K562 (cell line): ENCODE data around the gene RSPH6A. TPM values are rescaled to one million over a fixed set of nuclear protein-coding genes. Genes with fewer than 3 reads are reported as not detected.
A peak's percentile ranks its signal among the peaks of the same experiment; 100 is the strongest.

ENCODE experiments used
- BHLHE40 ChIP-seq: IDR thresholded peaks from 2 replicates; pipeline ENCODE4 v1.6.1; 2011; ENCODE audit warnings: low read length, improper control_type of control experiment
- CBFB ChIP-seq: sonication (generic); formaldehyde crosslinking; IDR thresholded peaks from 2 replicates; pipeline ENCODE4 v1.4.0; 2020; ENCODE audit warnings: mild to moderate bottlenecking, missing genetic modification reagents
- CBX5 ChIP-seq: IDR thresholded peaks from 2 replicates; pipeline ENCODE4 v1.6.1; 2014; ENCODE audit warnings: low read depth, borderline replicate concordance
- CCNT2 ChIP-seq: IDR thresholded peaks from 2 replicates; pipeline ENCODE4 v1.6.1; 2011; ENCODE audit warnings: borderline replicate concordance, low read depth, mild to moderate bottlenecking, moderate library complexity, mixed read lengths, low read length; ENCODE audit not compliant: insufficient read length; ENCODE audit errors: extremely low read depth
- ELF4 ChIP-seq: fragments of 450-650 bp; formaldehyde crosslinking; IDR thresholded peaks from 2 replicates; pipeline ENCODE4 v1.4.0; 2022; ENCODE audit warnings: missing genetic modification characterization
- HNRNPH1 ChIP-seq: fragments of 200-400 bp; formaldehyde crosslinking; optimal IDR thresholded peaks from 2 replicates; pipeline ENCODE3; 2017; ENCODE audit warnings: low read depth, mild to moderate bottlenecking, low read length, moderate library complexity
- HSF4 ChIP-seq: fragments of 250-450 bp; sonication (Bioruptor Pico); IDR thresholded peaks from 2 replicates; pipeline ENCODE4 v2.1.2; 2022; ENCODE audit warnings: mild to moderate bottlenecking, moderate library complexity, borderline replicate concordance
- KDM4B ChIP-seq, 2 experiments: fragments of 450-650 bp in 1 of 2; sonication (generic) in 1 of 2; IDR thresholded peaks; 2 replicates each; pipeline ENCODE4 v1.6.1; 2016 to 2017; ENCODE audit warnings: borderline replicate concordance in 2 of 2, antibody characterized with exemption in 1 of 2, low read depth in 1 of 2, mild to moderate bottlenecking in 1 of 2
- NBN ChIP-seq: fragments of 450-650 bp; IDR thresholded peaks from 2 replicates; pipeline ENCODE4 v1.6.1; 2016; ENCODE audit warnings: low read depth, mild to moderate bottlenecking
- NFATC3 ChIP-seq: fragments of 450-650 bp; IDR thresholded peaks from 2 replicates; pipeline ENCODE4 v1.6.1; 2017; ENCODE audit warnings: mild to moderate bottlenecking
- PKNOX1 ChIP-seq: fragments of 450-650 bp; IDR thresholded peaks from 2 replicates; pipeline ENCODE4 v1.6.1; 2016
- RFX7 ChIP-seq: fragments of 250-450 bp; sonication (Bioruptor Pico); IDR thresholded peaks from 2 replicates; pipeline ENCODE4 v1.5.1; 2021; ENCODE audit warnings: mild to moderate bottlenecking
- SMAD3 ChIP-seq: fragments of 450-650 bp; formaldehyde crosslinking; conservative IDR thresholded peaks from 2 replicates; pipeline ENCODE4 v1.4.0; 2020; ENCODE audit warnings: mild to moderate bottlenecking
- SMC3 ChIP-seq: conservative IDR thresholded peaks from 2 replicates; pipeline ENCODE4 v1.6.1; 2011; ENCODE audit warnings: low read depth, low read length, improper control_type of control experiment; ENCODE audit not compliant: insufficient read depth
- ZBED1 ChIP-seq: IDR thresholded peaks from 2 replicates; pipeline ENCODE4 v1.6.1; 2014
- ZC3H8 ChIP-seq: fragments of 450-650 bp; IDR thresholded peaks from 2 replicates; pipeline ENCODE4 v1.6.1; 2017
- ZNF121 ChIP-seq: sonication (generic); formaldehyde crosslinking; conservative IDR thresholded peaks from 2 replicates; pipeline ENCODE4 v1.8.0; 2022; ENCODE audit warnings: missing genetic modification reagents
- ZNF212 ChIP-seq: fragments of 450-650 bp; formaldehyde crosslinking; IDR thresholded peaks from 2 replicates; pipeline ENCODE4 v1.4.0; 2020; ENCODE audit warnings: mild to moderate bottlenecking
- ZNF444 ChIP-seq: fragments of 250-450 bp; sonication (Bioruptor Pico); IDR thresholded peaks from 2 replicates; pipeline ENCODE4 v1.4.0; 2020; ENCODE audit warnings: mild to moderate bottlenecking, moderate library complexity
- ZNF766 ChIP-seq: fragments of 200-800 bp; sonication (Bioruptor generic); conservative IDR thresholded peaks from 2 replicates; pipeline ENCODE4 v1.6.1; 2016; ENCODE audit warnings: missing genetic modification characterization, missing compliant biosample characterization
- polyA plus RNA-seq, 8 experiments: library from polyadenylated mRNA; depleted of rRNA in 4 of 8; stranded (reverse) in 5 of 8; unstranded in 3 of 8; fragments of >200 nt; fragmentation: Nextera tagmentation in 2 of 8; fragmentation: Illumina TruSeq in 1 of 8; extraction: Ambion mirVana in 2 of 8; extraction: Trizol in 1 of 8; gene quantifications; 2 replicates each; pipeline versions ENCODE4 v1.2.1 to v1.2.3, GENCODE V29; 2011 to 2014; ENCODE audit warnings: inconsistent platforms in 1 of 8, missing spikeins in 1 of 8
- total RNA-seq, 7 experiments: library from RNA; depleted of rRNA in 6 of 7; stranded (reverse); fragments of >200 nt in 6 of 7; fragmentation: Illumina TruSeq in 2 of 7; extraction: Trizol in 2 of 7; gene quantifications; 2 replicates each; pipeline versions ENCODE4 v1.2.1 to v1.2.3, GENCODE V29; 2011 to 2021; ENCODE audit warnings: low replicate concordance in 1 of 7
- TF ChIP-seq, protein P1 (sequence below): IDR thresholded peaks from 2 replicates; pipeline ENCODE4 v1.6.1; 2014; ENCODE audit warnings: antibody characterized with exemption
- TF ChIP-seq, protein P2 (sequence below): fragments of 150-350 bp; conservative IDR thresholded peaks from 2 replicates; pipeline ENCODE4 v1.6.1; 2014; ENCODE audit warnings: low read length
- TF ChIP-seq, protein P3 (sequence below): sonication (generic); formaldehyde crosslinking; IDR thresholded peaks from 2 replicates; pipeline ENCODE4 v1.8.0; 2022; ENCODE audit warnings: mild to moderate bottlenecking, missing genetic modification reagents, borderline replicate concordance

Gene RSPH6A
- total and polyA plus RNA-seq, 9 of the 15 experiments (the other 6 are each of a cell fraction or from before 2014, with no cell fraction given): 0.03 to 0.15 (median 0.07) TPM; not detected in 5

DNA sequence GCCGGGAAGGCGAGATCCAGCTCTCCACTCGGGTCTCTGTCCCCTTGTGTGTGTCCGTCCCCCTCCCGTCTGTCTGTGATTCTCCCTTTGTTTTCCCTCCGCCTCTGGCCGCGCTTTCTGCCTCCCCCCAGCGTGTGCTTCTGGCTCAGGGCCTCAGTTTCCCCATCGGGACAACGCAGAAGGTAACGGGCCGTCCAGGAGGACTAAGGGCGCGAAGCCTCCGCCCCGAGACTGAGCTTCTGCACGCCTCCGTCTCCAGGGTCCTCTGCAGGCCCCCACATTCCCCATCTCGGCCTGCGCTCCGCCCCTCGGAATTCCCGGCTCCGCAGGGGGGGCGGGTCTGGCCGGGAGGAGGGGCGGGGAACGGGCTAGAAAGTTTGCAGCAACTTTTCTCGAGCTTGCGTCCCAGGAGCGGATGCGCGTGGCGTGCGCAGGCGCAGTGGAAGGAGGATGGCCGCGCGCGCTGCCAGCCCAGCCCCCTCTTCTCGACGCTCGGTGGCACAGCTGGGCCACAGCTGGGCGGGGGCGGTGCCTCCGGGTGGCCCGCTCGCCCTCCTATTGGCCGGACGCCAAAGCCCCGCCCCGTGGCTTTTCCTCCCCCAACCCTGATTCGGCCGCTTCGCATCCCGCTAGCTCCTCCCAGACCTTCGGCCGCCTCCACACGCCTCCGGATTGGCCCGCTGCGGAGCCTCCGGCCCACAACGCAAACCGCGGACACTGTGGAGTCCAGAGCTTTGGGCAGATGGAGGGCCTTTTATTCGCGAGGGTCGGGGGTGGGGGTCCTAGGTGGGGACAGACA is 45.9 kb downstream of the RSPH6A start, which contains the start of gene SIX5 (continued):
- TF ChIP-seq BHLHE40 (0 out of 2 replicates have a peak, but pooled peaks have one; percentile 4), ZNF444 (no peak), ZNF212 (CRISPR knock-in tag) (no peak), SMAD3 (no peak), SMC3 (no peak), NBN (peak; percentile 60; the same call in 1 of the 2 replicates), ZNF766 (CRISPR knock-in tag) (no peak), KDM4B (IDR thresholded peaks at IDR 0.05; ENCODE audit: borderline replicate concordance in 2 of 2, low read depth in 1 of 2) (no peak), ZBED1 (peak; percentile 87; the same call in 1 of the 2 replicates), HNRNPH1 (no peak), ZC3H8 (no peak), HSF4 (CRISPR knock-in tag) (no peak), ZNF121 (CRISPR knock-in tag) (no peak), ELF4 (0 out of 2 replicates have a peak, but pooled peaks have one; percentile 9), CBX5 (no peak), CBFB (CRISPR knock-in tag) (no peak), RFX7 (CRISPR knock-in tag) (no peak), CCNT2 (peak; percentile 98), NFATC3 (no peak), PKNOX1 (no peak)
- TF ChIP-seq, protein P1, sequence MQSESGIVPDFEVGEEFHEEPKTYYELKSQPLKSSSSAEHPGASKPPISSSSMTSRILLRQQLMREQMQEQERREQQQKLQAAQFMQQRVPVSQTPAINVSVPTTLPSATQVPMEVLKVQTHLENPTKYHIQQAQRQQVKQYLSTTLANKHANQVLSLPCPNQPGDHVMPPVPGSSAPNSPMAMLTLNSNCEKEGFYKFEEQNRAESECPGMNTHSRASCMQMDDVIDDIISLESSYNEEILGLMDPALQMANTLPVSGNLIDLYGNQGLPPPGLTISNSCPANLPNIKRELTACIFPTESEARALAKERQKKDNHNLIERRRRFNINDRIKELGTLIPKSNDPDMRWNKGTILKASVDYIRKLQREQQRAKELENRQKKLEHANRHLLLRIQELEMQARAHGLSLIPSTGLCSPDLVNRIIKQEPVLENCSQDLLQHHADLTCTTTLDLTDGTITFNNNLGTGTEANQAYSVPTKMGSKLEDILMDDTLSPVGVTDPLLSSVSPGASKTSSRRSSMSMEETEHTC: no peak
- TF ChIP-seq, protein P2, sequence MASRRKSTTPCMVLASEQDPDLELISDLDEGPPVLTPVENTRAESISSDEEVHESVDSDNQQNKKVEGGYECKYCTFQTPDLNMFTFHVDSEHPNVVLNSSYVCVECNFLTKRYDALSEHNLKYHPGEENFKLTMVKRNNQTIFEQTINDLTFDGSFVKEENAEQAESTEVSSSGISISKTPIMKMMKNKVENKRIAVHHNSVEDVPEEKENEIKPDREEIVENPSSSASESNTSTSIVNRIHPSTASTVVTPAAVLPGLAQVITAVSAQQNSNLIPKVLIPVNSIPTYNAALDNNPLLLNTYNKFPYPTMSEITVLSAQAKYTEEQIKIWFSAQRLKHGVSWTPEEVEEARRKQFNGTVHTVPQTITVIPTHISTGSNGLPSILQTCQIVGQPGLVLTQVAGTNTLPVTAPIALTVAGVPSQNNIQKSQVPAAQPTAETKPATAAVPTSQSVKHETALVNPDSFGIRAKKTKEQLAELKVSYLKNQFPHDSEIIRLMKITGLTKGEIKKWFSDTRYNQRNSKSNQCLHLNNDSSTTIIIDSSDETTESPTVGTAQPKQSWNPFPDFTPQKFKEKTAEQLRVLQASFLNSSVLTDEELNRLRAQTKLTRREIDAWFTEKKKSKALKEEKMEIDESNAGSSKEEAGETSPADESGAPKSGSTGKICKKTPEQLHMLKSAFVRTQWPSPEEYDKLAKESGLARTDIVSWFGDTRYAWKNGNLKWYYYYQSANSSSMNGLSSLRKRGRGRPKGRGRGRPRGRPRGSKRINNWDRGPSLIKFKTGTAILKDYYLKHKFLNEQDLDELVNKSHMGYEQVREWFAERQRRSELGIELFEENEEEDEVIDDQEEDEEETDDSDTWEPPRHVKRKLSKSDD: no peak
- TF ChIP-seq, protein P3, sequence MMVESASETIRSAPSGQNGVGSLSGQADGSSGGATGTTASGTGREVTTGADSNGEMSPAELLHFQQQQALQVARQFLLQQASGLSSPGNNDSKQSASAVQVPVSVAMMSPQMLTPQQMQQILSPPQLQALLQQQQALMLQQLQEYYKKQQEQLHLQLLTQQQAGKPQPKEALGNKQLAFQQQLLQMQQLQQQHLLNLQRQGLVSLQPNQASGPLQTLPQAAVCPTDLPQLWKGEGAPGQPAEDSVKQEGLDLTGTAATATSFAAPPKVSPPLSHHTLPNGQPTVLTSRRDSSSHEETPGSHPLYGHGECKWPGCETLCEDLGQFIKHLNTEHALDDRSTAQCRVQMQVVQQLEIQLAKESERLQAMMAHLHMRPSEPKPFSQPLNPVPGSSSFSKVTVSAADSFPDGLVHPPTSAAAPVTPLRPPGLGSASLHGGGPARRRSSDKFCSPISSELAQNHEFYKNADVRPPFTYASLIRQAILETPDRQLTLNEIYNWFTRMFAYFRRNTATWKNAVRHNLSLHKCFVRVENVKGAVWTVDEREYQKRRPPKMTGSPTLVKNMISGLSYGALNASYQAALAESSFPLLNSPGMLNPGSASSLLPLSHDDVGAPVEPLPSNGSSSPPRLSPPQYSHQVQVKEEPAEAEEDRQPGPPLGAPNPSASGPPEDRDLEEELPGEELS (CRISPR knock-in tag): no peak
